Erythroblast (primary cell): Measurements from ENCODE around the gene CUX1.
"Not testable (repeated sequence)": the region's sequence is repeated elsewhere in the genome, so short reads cannot be mapped to it uniquely, and the experiment has no call there.

ENCODE experiments used
- DNase-seq, 2 experiments: peaks; one replicate each; lab custom pipeline; 2025; lab: John Stamatoyannopoulos, UW
- GATA1 ChIP-seq: IDR thresholded peaks from 2 replicates; pipeline ENCODE4 v1.6.1; 2011; ENCODE audit warnings: low read depth, mild to moderate bottlenecking, control low read depth, low read length, moderate library complexity
- POLR2A ChIP-seq: IDR thresholded peaks from 2 replicates; pipeline ENCODE4 v1.6.1; 2011; ENCODE audit warnings: mild to moderate bottlenecking, low read length

Gene CUX1

GRCh38 chr7:101882595-101883564 lies 65.5 kb downstream of the CUX1 start:
- DNase-seq: peak; percentile 27 to 66
- TF ChIP-seq POLR2A: no peak
- TF ChIP-seq GATA1: no peak

GRCh38 chr7:101884671-101885596 lies 67.5 kb downstream of the CUX1 start:
- no peak for TF ChIP-seq GATA1
- no peak for TF ChIP-seq POLR2A

GRCh38 chr7:101885597-101885955 lies 68.2 kb downstream of the CUX1 start:
- TF ChIP-seq GATA1 (no peak), POLR2A (no peak)
- no peak for DNase-seq

More at GRCh38 chr7:101884671-101885596, 67.5 kb downstream of the CUX1 start:
- DNase-seq: no peak

GRCh38 chr7:101887352-101887751 lies 69.9 kb downstream of the CUX1 start:
- DNase-seq: not testable (repeated sequence)

GRCh38 chr7:101888564-101888963 lies 71.1 kb downstream of the CUX1 start:
- not testable (repeated sequence) for DNase-seq

- TF ChIP-seq POLR2A: no peak
- no peak for TF ChIP-seq GATA1
- no peak for DNase-seq
These were observed 73.5 kb downstream of the CUX1 start for GRCh38 chr7:101890749-101891523.

- TF ChIP-seq GATA1 (no peak), POLR2A (no peak)
These were observed 74.7 kb downstream of the CUX1 start for GRCh38 chr7:101891936-101892640.

GRCh38 chr7:101893341-101894082 lies 76.1 kb downstream of the CUX1 start:
- no peak for TF ChIP-seq POLR2A
- TF ChIP-seq GATA1: no peak
- DNase-seq: no peak

More at GRCh38 chr7:101891936-101892640, 74.7 kb downstream of the CUX1 start:
- no peak for DNase-seq

GRCh38 chr7:101896316-101896715 lies 78.9 kb downstream of the CUX1 start:
- TF ChIP-seq GATA1 (no peak), POLR2A (no peak)
- no peak for DNase-seq

- TF ChIP-seq POLR2A (no peak), GATA1 (no peak)
- no peak for DNase-seq
These were observed 79.5 kb downstream of the CUX1 start for GRCh38 chr7:101896941-101897340.

GRCh38 chr7:101898106-101898505 lies 80.7 kb downstream of the CUX1 start:
- no peak for TF ChIP-seq GATA1
- TF ChIP-seq POLR2A: no peak
- no peak for DNase-seq

GRCh38 chr7:101899616-101900015 lies 82.2 kb downstream of the CUX1 start:
- TF ChIP-seq POLR2A (no peak), GATA1 (no peak)
- no peak for DNase-seq
